Left colon (tissue), 2 donors: ENCODE results near the gene RPL26. TPM values are rescaled to one million over a fixed set of nuclear protein-coding genes. Genes with fewer than 3 reads are reported as not detected.

Source experiments
- ATAC-seq: fragments of 200-7000 bp; cut with Tn5 transposase; one replicate; pipeline ENCODE4 v1.9.1; 2020; ENCODE audit warnings: mild to moderate bottlenecking, moderate library complexity
- DNase-seq, 2 donors: peaks; one replicate each; pipeline ENCODE4 v3.0.0-alpha.2; 2020
- intact Hi-C, 2 donors: fragments of 100-400 bp; cut with DNase I in 1 of 2; cut with micrococcal nuclease in 1 of 2; formaldehyde crosslinking; loops; one replicate each; pipeline versions ENCODE4 v1.11.2 to v1.14.0; 2022; cut with DNase I, micrococcal nuclease
- long read RNA-seq: library from polyadenylated mRNA; unstranded; transcript quantifications from one replicate; pipeline ENCODE4 v2.0.0, GENCODE V29; 2021
- total RNA-seq, 2 donors: library from RNA; stranded (reverse); fragmentation: NEBNext Ultra II Directional; extraction: Animal tissue kit (Norgen Biotek cat#: 25700); gene quantifications; one replicate each; pipeline ENCODE4 v1.2.1, GENCODE V29; 2021
- donor health status: DM: no; HTN: no; CAD: no.
- donor health status: DM: yes; HTN: yes; CAD: no.

Gene RPL26
- 1,000 to 10,000 TPM; 1,187 to 1,236 TPM for total RNA-seq
- long read RNA-seq, transcript RPL26-214 (4 exons, 528 nt) = major isoform, 222 of 234 reads
- long read RNA-seq, partial matches to known transcripts = 4 of 234 reads
- long read RNA-seq, other reads (novel, unspliced or antisense) = 4 of 234 reads

- intact Hi-C loops = no loop called here
- peak; percentile 88 for ATAC-seq
Measured at GRCh38 chr17:8383143-8383822, at the start of gene RPL26. Gene RPL26 (minus strand): TSS chr17:8383193. CDS start chr17:8382310, 883 bp downstream.

DNA sequence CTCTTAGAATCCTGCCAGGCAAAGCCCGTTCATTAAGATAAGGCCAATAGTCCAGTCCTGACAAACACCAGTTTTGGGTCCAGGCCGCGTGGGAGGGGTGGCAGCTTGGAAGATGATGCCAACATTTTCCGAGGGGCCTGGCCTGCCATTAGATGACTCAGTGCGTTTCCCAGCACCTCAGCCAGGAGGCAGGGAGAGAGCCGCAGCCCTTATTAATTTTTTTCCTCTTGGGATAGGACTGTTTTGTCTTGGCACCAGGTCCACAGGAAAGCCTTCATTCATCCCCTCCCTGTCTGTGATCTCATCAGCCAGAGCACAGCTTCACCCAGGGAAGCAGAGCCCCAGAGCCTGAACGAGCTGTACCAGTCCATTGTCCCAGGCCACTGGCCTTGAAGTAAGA is 48.0 kb upstream of the RPL26 start:
- ATAC-seq (no peak), DNase-seq (no peak)
- intact Hi-C loops = no loop called here

More at GRCh38 chr17:8383143-8383822, at the start of gene RPL26:
- peak; percentile 96 for DNase-seq

- DNase-seq (no peak), ATAC-seq (no peak)
- intact Hi-C loops = no loop called here
Measured at GRCh38 chr17:8426802-8427201, 43.8 kb upstream of the RPL26 start.

DNA sequence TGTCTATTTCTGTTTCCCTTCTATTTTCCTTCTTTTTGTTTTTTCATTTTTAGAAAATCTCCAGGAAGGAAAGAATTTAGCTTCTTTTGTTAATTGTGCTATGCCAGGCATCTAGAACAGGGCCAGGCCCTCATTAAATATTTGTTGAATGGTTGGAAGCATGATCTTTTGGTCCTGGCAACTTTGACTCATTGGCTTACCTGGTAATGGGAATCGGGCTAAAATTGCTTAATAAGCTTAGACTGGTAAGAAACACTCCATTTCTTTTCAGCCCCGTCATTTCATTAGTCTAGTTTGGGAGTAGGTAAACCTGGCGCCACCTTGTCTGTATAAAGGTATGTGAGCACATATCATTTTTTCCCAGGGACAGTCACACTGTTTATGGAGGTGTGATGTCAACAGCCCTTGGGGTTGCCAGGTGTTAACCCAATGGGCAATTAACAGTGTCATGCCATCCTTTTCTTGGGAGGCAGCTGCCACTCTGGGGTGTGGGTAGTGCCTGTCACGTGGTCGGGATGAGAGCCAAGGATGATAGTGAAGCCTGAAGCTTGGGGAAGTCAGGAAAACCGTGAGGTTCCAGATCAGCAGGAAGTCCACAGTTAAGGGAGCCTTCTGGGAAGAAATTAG is 43.2 kb upstream of the RPL26 start:
- intact Hi-C loops = no loop called here
- DNase-seq = peak; percentile 67 to 72
- ATAC-seq = peak; percentile 98

DNA sequence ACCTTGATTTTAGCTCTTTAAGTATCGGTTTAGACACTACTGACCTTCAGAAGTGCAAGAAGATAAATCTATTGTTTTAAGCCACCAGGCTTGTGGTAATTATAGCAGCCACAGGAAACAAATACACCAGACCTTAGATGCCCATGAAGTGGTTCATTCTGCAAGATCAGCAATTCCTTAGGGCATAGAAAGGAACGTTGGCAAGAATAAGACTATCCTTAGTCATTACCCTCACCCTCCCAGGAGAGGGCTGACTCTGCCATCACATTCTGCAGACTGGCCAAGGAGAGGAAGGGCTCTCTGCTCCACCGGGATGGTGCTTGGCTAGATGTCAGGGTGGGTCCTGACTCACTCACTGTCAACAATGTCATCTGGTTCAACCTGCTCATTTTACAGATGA is 38.6 kb upstream of the RPL26 start:
- intact Hi-C loops = no loop called here
- DNase-seq = no peak
- no peak for ATAC-seq

- ATAC-seq = peak; percentile 97
- peak; percentile 60 to 65 for DNase-seq
- intact Hi-C loops = no loop called here
Measured at GRCh38 chr17:8420041-8420934, 37.3 kb upstream of the RPL26 start.

DNA sequence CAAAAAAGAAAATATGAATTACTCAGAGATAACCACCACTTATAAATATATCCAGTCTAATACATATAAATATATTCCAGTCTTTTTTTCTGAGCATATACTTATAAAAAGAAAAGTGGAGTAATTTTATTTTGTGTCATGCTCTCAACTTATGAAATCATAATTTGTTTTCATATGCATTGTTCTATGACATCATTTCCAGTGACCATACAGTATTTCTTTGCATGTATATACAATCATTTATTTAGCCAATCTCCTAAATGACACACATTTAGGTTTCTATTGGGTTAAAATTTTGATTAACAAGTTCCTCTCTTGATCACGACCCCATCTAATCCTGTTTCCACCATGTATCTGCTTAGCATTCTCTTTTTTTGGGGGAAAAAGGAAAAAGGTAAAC is 36.3 kb upstream of the RPL26 start:
- intact Hi-C loops = loop anchor here in 1 of 2 donors (10.0 kb wide), 1 partner anchor 325 kb away; the partner anchor contains the start of gene CCDC42
- DNase-seq (no peak), ATAC-seq (no peak)

GRCh38 chr17:8418471-8418870 is 35.5 kb upstream of the RPL26 start:
- no peak for ATAC-seq
- DNase-seq = no peak
- intact Hi-C loops = loop anchor here in 1 of 2 donors (10.0 kb wide), 1 partner anchor 326 kb away; the partner anchor contains the start of gene CCDC42

DNA sequence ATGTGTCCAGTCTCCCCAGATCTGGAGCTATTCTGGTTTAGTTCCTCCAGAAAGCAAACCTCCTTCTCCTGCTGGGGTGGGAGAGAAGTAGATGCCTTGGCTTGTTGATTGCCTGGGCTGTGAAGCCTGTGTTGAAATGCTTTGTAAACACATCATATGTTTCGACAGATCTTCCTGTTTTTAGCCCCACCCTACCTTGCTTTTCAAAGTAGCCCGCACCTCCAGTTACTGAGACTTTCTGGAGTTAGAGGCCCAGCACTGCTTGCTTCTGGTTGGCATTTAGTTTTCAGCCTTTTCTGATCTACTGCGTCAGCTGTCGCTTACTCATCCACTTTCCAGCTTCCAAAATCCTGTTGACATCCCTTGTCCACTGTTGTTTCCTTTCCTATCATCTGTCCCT is 34.8 kb upstream of the RPL26 start:
- intact Hi-C loops = loop anchor here in 1 of 2 donors (10.0 kb wide), 1 partner anchor 327 kb away; the partner anchor contains the start of gene CCDC42
- DNase-seq (no peak), ATAC-seq (no peak)

DNA sequence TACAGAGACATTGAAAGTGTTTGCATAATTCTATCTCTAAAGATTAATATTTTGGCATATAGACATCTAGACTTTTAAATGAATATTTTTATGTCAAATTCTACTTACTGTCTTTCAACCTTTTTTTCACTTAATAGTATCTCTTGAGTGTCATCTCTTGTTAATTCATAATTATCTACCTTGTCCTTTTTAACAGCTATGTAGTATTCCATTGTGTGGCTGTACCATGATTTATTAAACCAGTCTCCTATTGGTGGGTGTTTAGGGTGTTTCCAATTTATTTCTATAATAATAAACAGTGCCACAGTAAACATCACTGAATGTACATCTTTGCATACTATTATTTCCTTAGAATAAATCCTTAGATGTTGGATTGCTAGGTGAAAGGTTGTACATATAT is 30.9 kb upstream of the RPL26 start:
- intact Hi-C loops = loop anchor here (5.0 to 10.0 kb wide), 2 partner anchors 331 to 333 kb away; partner anchors contain the start of gene CCDC42 (in 1 of the 2)
- DNase-seq = no peak
- ATAC-seq = no peak

DNA sequence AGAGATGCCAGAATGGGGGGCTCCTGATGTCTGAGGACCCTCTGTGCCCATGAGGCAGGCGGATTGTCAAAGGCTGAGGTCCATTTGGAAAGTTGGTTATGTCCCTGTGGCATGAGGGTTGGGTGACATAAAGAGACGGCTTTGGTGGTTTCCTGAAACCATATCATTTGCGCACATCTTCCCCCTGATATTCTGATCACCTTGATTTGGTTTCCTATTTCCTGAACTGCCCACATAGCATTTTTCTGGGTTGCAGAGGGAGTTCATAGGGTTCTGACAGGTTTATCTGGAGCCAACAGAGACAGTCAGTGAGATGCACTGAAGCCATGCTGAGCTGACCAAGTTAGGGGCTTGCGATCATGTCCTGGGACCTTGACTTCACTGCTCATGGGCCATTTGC is 30.3 kb upstream of the RPL26 start:
- DNase-seq (no peak), ATAC-seq (no peak)
- intact Hi-C loops = loop anchor here (5.0 to 10.0 kb wide), 2 partner anchors 331 to 334 kb away; partner anchors contain the start of gene CCDC42 (in 1 of the 2)

- DNase-seq (no peak), ATAC-seq (peak; percentile 19)
- intact Hi-C loops = loop anchor here (5.0 to 10.0 kb wide), 2 partner anchors 333 to 335 kb away; partner anchors contain the start of gene CCDC42 (in 1 of the 2)
Measured at GRCh38 chr17:8412089-8412488, 29.1 kb upstream of the RPL26 start.

GRCh38 chr17:8410883-8411238 is 27.9 kb upstream of the RPL26 start:
- no peak for ATAC-seq
- intact Hi-C loops = loop anchor here (5.0 to 10.0 kb wide), 2 partner anchors 334 to 336 kb away; partner anchors contain the start of gene CCDC42 (in 1 of the 2)

GRCh38 chr17:8409966-8410882 is 27.2 kb upstream of the RPL26 start:
- ATAC-seq (peak; percentile 80), DNase-seq (peak; percentile 85 to 89)
- intact Hi-C loops = loop anchor here (5.0 to 10.0 kb wide), 2 partner anchors 335 to 337 kb away; partner anchors contain the start of gene CCDC42 (in 1 of the 2)

More at GRCh38 chr17:8410883-8411238, 27.9 kb upstream of the RPL26 start:
- no peak for DNase-seq

DNA sequence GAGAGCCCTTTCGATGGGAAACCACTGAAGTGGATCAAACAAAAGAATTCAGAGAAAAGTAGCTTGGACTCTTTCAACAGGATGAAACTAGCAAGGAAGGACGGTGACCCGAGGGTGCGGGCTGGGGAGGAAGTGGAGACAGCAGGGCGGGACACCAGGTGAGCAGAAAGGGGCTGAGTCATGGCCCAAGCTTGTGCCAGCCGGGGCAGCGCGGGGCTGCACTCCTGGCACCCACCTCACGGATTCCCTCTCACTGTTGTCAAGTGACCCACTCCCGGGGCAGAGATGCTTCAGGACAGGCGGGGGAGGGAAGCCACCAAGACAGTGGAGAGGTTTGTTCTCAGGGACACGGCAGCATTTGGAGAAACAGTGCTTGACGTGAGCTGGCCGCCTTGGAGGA is 25.4 kb upstream of the RPL26 start:
- peak; percentile 82 for ATAC-seq
- DNase-seq = peak; percentile 49 to 71
- intact Hi-C loops = no loop called here

DNA sequence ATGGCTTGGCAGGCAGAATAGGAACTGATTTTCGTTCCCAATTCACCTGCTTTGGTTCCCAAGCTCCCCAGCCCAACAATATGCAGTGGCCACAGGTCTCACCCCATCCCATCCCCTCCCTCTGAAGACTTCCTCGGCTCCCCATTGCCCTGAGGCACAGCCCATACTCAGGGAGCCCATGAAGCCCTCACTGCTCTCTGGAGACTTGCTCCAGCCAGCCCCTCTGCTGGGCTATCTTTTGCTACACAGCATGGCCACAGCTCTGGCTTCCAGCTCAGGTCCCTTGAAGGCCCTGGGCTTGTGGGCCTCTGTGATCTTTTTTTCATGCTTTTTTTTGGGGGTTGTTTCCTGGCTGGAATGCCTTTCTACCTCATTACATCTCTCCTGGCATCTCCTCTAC is 23.2 kb upstream of the RPL26 start:
- intact Hi-C loops = no loop called here
- ATAC-seq = no peak
- no peak for DNase-seq

GRCh38 chr17:8405499-8406016 is 22.6 kb upstream of the RPL26 start:
- DNase-seq (no peak), ATAC-seq (peak; percentile 19)
- intact Hi-C loops = no loop called here
